ENCODE data around the gene BTBD16.

DNA sequence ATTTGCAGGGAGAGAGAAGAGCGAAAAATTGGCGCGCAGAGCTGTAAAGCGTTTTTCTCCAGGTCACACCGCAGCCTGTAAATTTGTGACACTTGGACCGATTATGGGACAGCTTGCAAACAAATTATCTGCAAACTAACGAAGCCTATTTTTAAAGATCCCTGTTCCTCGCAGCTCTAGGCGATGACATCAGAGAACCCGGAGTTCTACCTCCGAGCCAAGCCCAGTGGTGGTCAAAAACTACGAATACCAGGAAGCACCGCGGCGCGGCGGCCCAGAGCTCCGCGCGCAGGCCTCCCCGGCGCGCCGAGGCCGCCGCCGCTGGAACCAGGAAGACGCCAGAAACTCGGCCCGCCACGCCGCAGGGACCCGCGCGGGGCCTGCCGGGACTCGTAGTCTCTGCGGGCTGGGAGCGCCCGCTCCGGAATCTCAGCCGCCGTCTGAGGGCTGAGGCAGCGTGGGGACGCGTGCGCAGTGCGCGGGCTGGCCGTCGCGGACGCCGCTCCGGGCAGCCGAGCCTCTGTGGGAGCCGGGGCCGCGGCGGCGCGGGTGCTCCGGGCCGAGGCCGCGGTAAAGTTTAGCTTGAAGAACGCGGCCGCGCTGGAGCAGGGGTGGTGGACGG is 103.3 kb downstream of the BTBD16 start, which contains the start of gene PLEKHA1:
- no peak for TF ChIP-seq EZH2 (conservative IDR thresholded peaks at IDR 0.05; ENCODE audit: low read depth, low read length)
- TF ChIP-seq, protein P1, sequence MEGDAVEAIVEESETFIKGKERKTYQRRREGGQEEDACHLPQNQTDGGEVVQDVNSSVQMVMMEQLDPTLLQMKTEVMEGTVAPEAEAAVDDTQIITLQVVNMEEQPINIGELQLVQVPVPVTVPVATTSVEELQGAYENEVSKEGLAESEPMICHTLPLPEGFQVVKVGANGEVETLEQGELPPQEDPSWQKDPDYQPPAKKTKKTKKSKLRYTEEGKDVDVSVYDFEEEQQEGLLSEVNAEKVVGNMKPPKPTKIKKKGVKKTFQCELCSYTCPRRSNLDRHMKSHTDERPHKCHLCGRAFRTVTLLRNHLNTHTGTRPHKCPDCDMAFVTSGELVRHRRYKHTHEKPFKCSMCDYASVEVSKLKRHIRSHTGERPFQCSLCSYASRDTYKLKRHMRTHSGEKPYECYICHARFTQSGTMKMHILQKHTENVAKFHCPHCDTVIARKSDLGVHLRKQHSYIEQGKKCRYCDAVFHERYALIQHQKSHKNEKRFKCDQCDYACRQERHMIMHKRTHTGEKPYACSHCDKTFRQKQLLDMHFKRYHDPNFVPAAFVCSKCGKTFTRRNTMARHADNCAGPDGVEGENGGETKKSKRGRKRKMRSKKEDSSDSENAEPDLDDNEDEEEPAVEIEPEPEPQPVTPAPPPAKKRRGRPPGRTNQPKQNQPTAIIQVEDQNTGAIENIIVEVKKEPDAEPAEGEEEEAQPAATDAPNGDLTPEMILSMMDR (CRISPR knock-in tag; IDR thresholded peaks at IDR 0.05), result 0 out of 2 replicates have a peak, but pooled peaks have one; percentile 4
- no peak for TF ChIP-seq ZNF510 (CRISPR knock-in tag; IDR thresholded peaks at IDR 0.05; ENCODE audit: low read depth)
- TF ChIP-seq, protein P2, sequence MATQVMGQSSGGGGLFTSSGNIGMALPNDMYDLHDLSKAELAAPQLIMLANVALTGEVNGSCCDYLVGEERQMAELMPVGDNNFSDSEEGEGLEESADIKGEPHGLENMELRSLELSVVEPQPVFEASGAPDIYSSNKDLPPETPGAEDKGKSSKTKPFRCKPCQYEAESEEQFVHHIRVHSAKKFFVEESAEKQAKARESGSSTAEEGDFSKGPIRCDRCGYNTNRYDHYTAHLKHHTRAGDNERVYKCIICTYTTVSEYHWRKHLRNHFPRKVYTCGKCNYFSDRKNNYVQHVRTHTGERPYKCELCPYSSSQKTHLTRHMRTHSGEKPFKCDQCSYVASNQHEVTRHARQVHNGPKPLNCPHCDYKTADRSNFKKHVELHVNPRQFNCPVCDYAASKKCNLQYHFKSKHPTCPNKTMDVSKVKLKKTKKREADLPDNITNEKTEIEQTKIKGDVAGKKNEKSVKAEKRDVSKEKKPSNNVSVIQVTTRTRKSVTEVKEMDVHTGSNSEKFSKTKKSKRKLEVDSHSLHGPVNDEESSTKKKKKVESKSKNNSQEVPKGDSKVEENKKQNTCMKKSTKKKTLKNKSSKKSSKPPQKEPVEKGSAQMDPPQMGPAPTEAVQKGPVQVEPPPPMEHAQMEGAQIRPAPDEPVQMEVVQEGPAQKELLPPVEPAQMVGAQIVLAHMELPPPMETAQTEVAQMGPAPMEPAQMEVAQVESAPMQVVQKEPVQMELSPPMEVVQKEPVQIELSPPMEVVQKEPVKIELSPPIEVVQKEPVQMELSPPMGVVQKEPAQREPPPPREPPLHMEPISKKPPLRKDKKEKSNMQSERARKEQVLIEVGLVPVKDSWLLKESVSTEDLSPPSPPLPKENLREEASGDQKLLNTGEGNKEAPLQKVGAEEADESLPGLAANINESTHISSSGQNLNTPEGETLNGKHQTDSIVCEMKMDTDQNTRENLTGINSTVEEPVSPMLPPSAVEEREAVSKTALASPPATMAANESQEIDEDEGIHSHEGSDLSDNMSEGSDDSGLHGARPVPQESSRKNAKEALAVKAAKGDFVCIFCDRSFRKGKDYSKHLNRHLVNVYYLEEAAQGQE (IDR thresholded peaks at IDR 0.05; ENCODE audit: borderline replicate concordance in 1 of 2, low read depth in 1 of 2, low read length in 2 of 2), result no peak
- TF ChIP-seq SIX1 (CRISPR knock-in tag; IDR thresholded peaks at IDR 0.05; ENCODE audit: borderline replicate concordance), result no peak
- TF ChIP-seq HNF4A (CRISPR knock-in tag; IDR thresholded peaks at IDR 0.05), result no peak
- no peak for TF ChIP-seq ZFP41 (CRISPR knock-in tag; IDR thresholded peaks at IDR 0.05; ENCODE audit: borderline replicate concordance)
- TF ChIP-seq YY1 (IDR thresholded peaks at IDR 0.05; ENCODE audit: insufficient read depth, insufficient replicate concordance, low read depth, low read length), result peak; percentile 75
- no peak for TF ChIP-seq ZNF180 (CRISPR knock-in tag; IDR thresholded peaks at IDR 0.05; ENCODE audit: borderline replicate concordance, low read depth)
- TF ChIP-seq FOXA3 (CRISPR knock-in tag; IDR thresholded peaks at IDR 0.05), result no peak
- TF ChIP-seq, protein P3, sequence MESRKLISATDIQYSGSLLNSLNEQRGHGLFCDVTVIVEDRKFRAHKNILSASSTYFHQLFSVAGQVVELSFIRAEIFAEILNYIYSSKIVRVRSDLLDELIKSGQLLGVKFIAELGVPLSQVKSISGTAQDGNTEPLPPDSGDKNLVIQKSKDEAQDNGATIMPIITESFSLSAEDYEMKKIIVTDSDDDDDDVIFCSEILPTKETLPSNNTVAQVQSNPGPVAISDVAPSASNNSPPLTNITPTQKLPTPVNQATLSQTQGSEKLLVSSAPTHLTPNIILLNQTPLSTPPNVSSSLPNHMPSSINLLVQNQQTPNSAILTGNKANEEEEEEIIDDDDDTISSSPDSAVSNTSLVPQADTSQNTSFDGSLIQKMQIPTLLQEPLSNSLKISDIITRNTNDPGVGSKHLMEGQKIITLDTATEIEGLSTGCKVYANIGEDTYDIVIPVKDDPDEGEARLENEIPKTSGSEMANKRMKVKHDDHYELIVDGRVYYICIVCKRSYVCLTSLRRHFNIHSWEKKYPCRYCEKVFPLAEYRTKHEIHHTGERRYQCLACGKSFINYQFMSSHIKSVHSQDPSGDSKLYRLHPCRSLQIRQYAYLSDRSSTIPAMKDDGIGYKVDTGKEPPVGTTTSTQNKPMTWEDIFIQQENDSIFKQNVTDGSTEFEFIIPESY (CRISPR knock-in tag; IDR thresholded peaks at IDR 0.05), result no peak
- peak; percentile 94 for TF ChIP-seq ZFX (CRISPR knock-in tag; IDR thresholded peaks at IDR 0.05; ENCODE audit: low read depth)
- TF ChIP-seq, protein P4, sequence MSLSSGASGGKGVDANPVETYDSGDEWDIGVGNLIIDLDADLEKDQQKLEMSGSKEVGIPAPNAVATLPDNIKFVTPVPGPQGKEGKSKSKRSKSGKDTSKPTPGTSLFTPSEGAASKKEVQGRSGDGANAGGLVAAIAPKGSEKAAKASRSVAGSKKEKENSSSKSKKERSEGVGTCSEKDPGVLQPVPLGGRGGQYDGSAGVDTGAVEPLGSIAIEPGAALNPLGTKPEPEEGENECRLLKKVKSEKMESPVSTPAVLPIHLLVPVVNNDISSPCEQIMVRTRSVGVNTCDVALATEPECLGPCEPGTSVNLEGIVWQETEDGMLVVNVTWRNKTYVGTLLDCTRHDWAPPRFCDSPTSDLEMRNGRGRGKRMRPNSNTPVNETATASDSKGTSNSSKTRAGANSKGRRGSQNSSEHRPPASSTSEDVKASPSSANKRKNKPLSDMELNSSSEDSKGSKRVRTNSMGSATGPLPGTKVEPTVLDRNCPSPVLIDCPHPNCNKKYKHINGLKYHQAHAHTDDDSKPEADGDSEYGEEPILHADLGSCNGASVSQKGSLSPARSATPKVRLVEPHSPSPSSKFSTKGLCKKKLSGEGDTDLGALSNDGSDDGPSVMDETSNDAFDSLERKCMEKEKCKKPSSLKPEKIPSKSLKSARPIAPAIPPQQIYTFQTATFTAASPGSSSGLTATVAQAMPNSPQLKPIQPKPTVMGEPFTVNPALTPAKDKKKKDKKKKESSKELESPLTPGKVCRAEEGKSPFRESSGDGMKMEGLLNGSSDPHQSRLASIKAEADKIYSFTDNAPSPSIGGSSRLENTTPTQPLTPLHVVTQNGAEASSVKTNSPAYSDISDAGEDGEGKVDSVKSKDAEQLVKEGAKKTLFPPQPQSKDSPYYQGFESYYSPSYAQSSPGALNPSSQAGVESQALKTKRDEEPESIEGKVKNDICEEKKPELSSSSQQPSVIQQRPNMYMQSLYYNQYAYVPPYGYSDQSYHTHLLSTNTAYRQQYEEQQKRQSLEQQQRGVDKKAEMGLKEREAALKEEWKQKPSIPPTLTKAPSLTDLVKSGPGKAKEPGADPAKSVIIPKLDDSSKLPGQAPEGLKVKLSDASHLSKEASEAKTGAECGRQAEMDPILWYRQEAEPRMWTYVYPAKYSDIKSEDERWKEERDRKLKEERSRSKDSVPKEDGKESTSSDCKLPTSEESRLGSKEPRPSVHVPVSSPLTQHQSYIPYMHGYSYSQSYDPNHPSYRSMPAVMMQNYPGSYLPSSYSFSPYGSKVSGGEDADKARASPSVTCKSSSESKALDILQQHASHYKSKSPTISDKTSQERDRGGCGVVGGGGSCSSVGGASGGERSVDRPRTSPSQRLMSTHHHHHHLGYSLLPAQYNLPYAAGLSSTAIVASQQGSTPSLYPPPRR (CRISPR knock-in tag; IDR thresholded peaks at IDR 0.05; ENCODE audit: borderline replicate concordance), result no peak

Data from HepG2 (cell line).